Dendritic cell treated with granulocyte-macrophage colony-stimulating factor and Interleukin-4, amounts not matched to agents 40 ng/mL and 50 ng/mL, for 4 days (primary cell): Measurements from ENCODE around the gene KIAA1191.
A peak's percentile ranks its signal among the peaks of the same experiment; 100 is the strongest.

Experiments used
- H3K27ac Mint-ChIP-seq: one replicate; pipeline ENCODE4 v1.8.0; 2022; ENCODE audit warnings: mild to moderate bottlenecking, mixed read lengths
- H3K27me3 Mint-ChIP-seq: one replicate; pipeline ENCODE4 v1.8.0; 2022; ENCODE audit warnings: mild to moderate bottlenecking, mixed read lengths
- H3K36me3 Mint-ChIP-seq: one replicate; pipeline ENCODE4 v1.8.0; 2022; ENCODE audit warnings: low read depth, mixed read lengths
- H3K4me1 Mint-ChIP-seq: one replicate; pipeline ENCODE4 v1.8.0; 2022; ENCODE audit warnings: low read depth, mixed read lengths
- H3K4me3 Mint-ChIP-seq: one replicate; pipeline ENCODE4 v1.8.0; 2022; ENCODE audit warnings: mild to moderate bottlenecking, moderate library complexity, mixed read lengths
- H3K9me3 Mint-ChIP-seq: one replicate; pipeline ENCODE4 v1.8.0; 2022; ENCODE audit warnings: mixed read lengths
- intact Hi-C: fragments of 100-400 bp; cut with micrococcal nuclease; formaldehyde crosslinking; loops from one replicate; pipeline ENCODE4 v1.15.0; 2022

Gene KIAA1191

GRCh38 chr5:176365351-176366231 is 4.0 kb upstream of the KIAA1191 start, which contains the start of gene ARL10:
Gene ARL10, plus strand, starts transcription at chr5:176365487. Its CDS starts 77 bp downstream, at chr5:176365564.
- intact Hi-C loops, result loop anchor here (1.0 kb wide), 1 partner anchor 23 kb away; the partner anchor contains the start of genes HIGD2A and NOP16
- peaks cover 42% of the 10 kb centered on the region for H3K27me3 Mint-ChIP-seq
- peak within 1 kb of the TSS; percentile 75 for H3K4me3 Mint-ChIP-seq
- H3K36me3 Mint-ChIP-seq, result peaks cover 47% of the 10 kb centered on the region
- no peak within 1 kb of the TSS for H3K27ac Mint-ChIP-seq
- H3K9me3 Mint-ChIP-seq, result no peaks in the 10 kb centered on the region
- H3K4me1 Mint-ChIP-seq, result peaks cover 24% of the 10 kb centered on the region

- Mint-ChIP-seq H3K27ac (no peak overlapping the region), H3K4me1 (peaks cover 24% of the 10 kb centered on the region), H3K27me3 (peaks cover 42% of the 10 kb centered on the region), H3K4me3 (peak overlapping the region; percentile 75), H3K36me3 (peaks cover 41% of the 10 kb centered on the region), H3K9me3 (no peaks in the 10 kb centered on the region)
- intact Hi-C loops, result loop anchor here (1.0 to 5.0 kb wide), 2 partner anchors 23 to 82 kb away; partner anchors contain the start of genes FAF2, HIGD2A and NOP16
Measured at GRCh38 chr5:176364765-176365350, 3.3 kb upstream of the KIAA1191 start.

- H3K4me3 Mint-ChIP-seq, result peak overlapping the region; percentile 96
- peaks cover 42% of the 10 kb centered on the region for H3K36me3 Mint-ChIP-seq
- intact Hi-C loops, result loop anchor here (5.0 kb wide), 1 partner anchor 85 kb away; the partner anchor contains the start of gene FAF2
- H3K27ac Mint-ChIP-seq, result peak overlapping the region; percentile 90
- H3K9me3 Mint-ChIP-seq, result no peaks in the 10 kb centered on the region
- peaks cover 32% of the 10 kb centered on the region for H3K27me3 Mint-ChIP-seq
- H3K4me1 Mint-ChIP-seq, result peaks cover 29% of the 10 kb centered on the region
Measured at GRCh38 chr5:176362233-176362490, 598 bp upstream of the KIAA1191 start.

GRCh38 chr5:176360894-176361436 is 599 bp downstream of the KIAA1191 start:
- peaks cover 46% of the 10 kb centered on the region for H3K36me3 Mint-ChIP-seq
- peaks cover 28% of the 10 kb centered on the region for H3K4me1 Mint-ChIP-seq

GRCh38 chr5:176359658-176360057 is 1.9 kb downstream of the KIAA1191 start:
- intact Hi-C loops, result loop anchor here (5.0 kb wide), 1 partner anchor 88 kb away; the partner anchor contains the start of gene FAF2
- Mint-ChIP-seq H3K9me3 (no peaks in the 10 kb centered on the region), H3K4me1 (peaks cover 24% of the 10 kb centered on the region), H3K4me3 (no peak overlapping the region), H3K27me3 (peaks cover 16% of the 10 kb centered on the region), H3K27ac (no peak overlapping the region), H3K36me3 (peaks cover 59% of the 10 kb centered on the region)

More at GRCh38 chr5:176360894-176361436, 599 bp downstream of the KIAA1191 start:
- peak overlapping the region; percentile 96 for H3K4me3 Mint-ChIP-seq
- H3K27me3 Mint-ChIP-seq, result peaks cover 20% of the 10 kb centered on the region
- peak overlapping the region; percentile 90 for H3K27ac Mint-ChIP-seq
- intact Hi-C loops, result loop anchor here (1.0 to 5.0 kb wide), 2 partner anchors 27 to 86 kb away; partner anchors contain the start of genes FAF2, HIGD2A and NOP16
- no peaks in the 10 kb centered on the region for H3K9me3 Mint-ChIP-seq

GRCh38 chr5:176356179-176356566 is 5.4 kb downstream of the KIAA1191 start:
- Mint-ChIP-seq H3K27me3 (no peaks in the 10 kb centered on the region), H3K27ac (no peak overlapping the region), H3K36me3 (peaks cover 88% of the 10 kb centered on the region), H3K9me3 (no peaks in the 10 kb centered on the region), H3K4me3 (no peak overlapping the region), H3K4me1 (peaks cover 14% of the 10 kb centered on the region)
- intact Hi-C loops, result no loop called here

GRCh38 chr5:176355400-176356178 is 6.0 kb downstream of the KIAA1191 start:
- no peak overlapping the region for H3K4me3 Mint-ChIP-seq
- H3K36me3 Mint-ChIP-seq, result peaks cover 90% of the 10 kb centered on the region
- no peak overlapping the region for H3K27ac Mint-ChIP-seq
- peaks cover 14% of the 10 kb centered on the region for H3K4me1 Mint-ChIP-seq
- no peaks in the 10 kb centered on the region for H3K9me3 Mint-ChIP-seq
- intact Hi-C loops, result no loop called here
- H3K27me3 Mint-ChIP-seq, result no peaks in the 10 kb centered on the region

- no peaks in the 10 kb centered on the region for H3K9me3 Mint-ChIP-seq
- peaks cover 100% of the 10 kb centered on the region for H3K36me3 Mint-ChIP-seq
- intact Hi-C loops, result no loop called here
- H3K4me3 Mint-ChIP-seq, result no peak overlapping the region
- no peak overlapping the region for H3K27ac Mint-ChIP-seq
- H3K4me1 Mint-ChIP-seq, result peaks cover 9% of the 10 kb centered on the region
- H3K27me3 Mint-ChIP-seq, result no peaks in the 10 kb centered on the region
Measured at GRCh38 chr5:176353533-176353932, 8.0 kb downstream of the KIAA1191 start.

GRCh38 chr5:176352116-176352878 is 9.3 kb downstream of the KIAA1191 start:
- H3K4me3 Mint-ChIP-seq, result no peak overlapping the region
- H3K27ac Mint-ChIP-seq, result no peak overlapping the region
- peaks cover 100% of the 10 kb centered on the region for H3K36me3 Mint-ChIP-seq

GRCh38 chr5:176350416-176350815 is 11.1 kb downstream of the KIAA1191 start:
- no peaks in the 10 kb centered on the region for H3K4me1 Mint-ChIP-seq

More at GRCh38 chr5:176352116-176352878, 9.3 kb downstream of the KIAA1191 start:
- no peaks in the 10 kb centered on the region for H3K9me3 Mint-ChIP-seq
- intact Hi-C loops, result no loop called here
- peaks cover under 1% of the 10 kb centered on the region for H3K4me1 Mint-ChIP-seq
- no peaks in the 10 kb centered on the region for H3K27me3 Mint-ChIP-seq

GRCh38 chr5:176342766-176343458 is 18.7 kb downstream of the KIAA1191 start:
- intact Hi-C loops, result no loop called here
- H3K27ac Mint-ChIP-seq, result no peak overlapping the region
- no peaks in the 10 kb centered on the region for H3K9me3 Mint-ChIP-seq

More at GRCh38 chr5:176350416-176350815, 11.1 kb downstream of the KIAA1191 start:
- Mint-ChIP-seq H3K4me3 (no peak overlapping the region), H3K27ac (no peak overlapping the region), H3K36me3 (peaks cover 100% of the 10 kb centered on the region), H3K9me3 (no peaks in the 10 kb centered on the region), H3K27me3 (no peaks in the 10 kb centered on the region)
- intact Hi-C loops, result no loop called here

GRCh38 chr5:176342158-176342483 is 19.4 kb downstream of the KIAA1191 start:
- Mint-ChIP-seq H3K9me3 (no peaks in the 10 kb centered on the region), H3K36me3 (peaks cover 67% of the 10 kb centered on the region), H3K4me1 (no peaks in the 10 kb centered on the region), H3K27ac (no peak overlapping the region), H3K4me3 (no peak overlapping the region), H3K27me3 (no peaks in the 10 kb centered on the region)
- intact Hi-C loops, result no loop called here

More at GRCh38 chr5:176342766-176343458, 18.7 kb downstream of the KIAA1191 start:
- Mint-ChIP-seq H3K4me1 (no peaks in the 10 kb centered on the region), H3K27me3 (no peaks in the 10 kb centered on the region), H3K36me3 (peaks cover 67% of the 10 kb centered on the region), H3K4me3 (no peak overlapping the region)
